Endodermal cell (in vitro differentiated cells): ENCODE results near the gene EFNA5. TPM values are rescaled to one million over a fixed set of nuclear protein-coding genes. Genes with fewer than 3 reads are reported as not detected.

ENCODE experiments used
- DNase-seq: peaks from one replicate; pipeline ENCODE4 v3.0.0-alpha.2; 2017
- H3K27ac ChIP-seq: 2 replicates; pipeline ENCODE4 v1.5.1; 2013; ENCODE audit warnings: mild to moderate bottlenecking, low read depth, low read length, moderate library complexity
- H3K27me3 ChIP-seq: 2 replicates; pipeline ENCODE4 v1.6.1; 2013; ENCODE audit warnings: mild to moderate bottlenecking, low read length, moderate library complexity; ENCODE audit not compliant: insufficient read depth, control insufficient read depth, poor library complexity, severe bottlenecking
- H3K36me3 ChIP-seq: 2 replicates; pipeline ENCODE4 v1.7.0; 2013; ENCODE audit warnings: mild to moderate bottlenecking, low read length, moderate library complexity; ENCODE audit not compliant: control insufficient read depth, insufficient read depth
- H3K4me1 ChIP-seq: one replicate; pipeline ENCODE4 v1.7.0; 2013; ENCODE audit warnings: low read length; ENCODE audit not compliant: control insufficient read depth, insufficient read depth
- H3K4me3 ChIP-seq: 2 replicates; pipeline ENCODE4 v1.5.1; 2013; ENCODE audit warnings: mild to moderate bottlenecking, low read length, moderate library complexity
- H3K9ac ChIP-seq: 2 replicates; pipeline ENCODE4 v1.6.1; 2013; ENCODE audit warnings: mild to moderate bottlenecking, low read length, moderate library complexity; ENCODE audit not compliant: poor library complexity, severe bottlenecking; ENCODE audit errors: extremely low read depth
- H3K9me3 ChIP-seq: 2 replicates; pipeline ENCODE4 v1.6.1; 2013; ENCODE audit warnings: mild to moderate bottlenecking, low read length, moderate library complexity; ENCODE audit not compliant: control insufficient read depth
- H3K27ac Mint-ChIP-seq: 2 replicates; pipeline ENCODE4 v1.8.0; 2020; ENCODE audit warnings: mixed read lengths
- H3K27me3 Mint-ChIP-seq: 2 replicates; pipeline ENCODE4 v1.8.0; 2021; ENCODE audit warnings: mild to moderate bottlenecking, mixed read lengths; ENCODE audit not compliant: insufficient read depth
- H3K36me3 Mint-ChIP-seq: 2 replicates; pipeline ENCODE4 v1.8.0; 2020; ENCODE audit warnings: low read depth, mixed read lengths
- H3K4me1 Mint-ChIP-seq: 2 replicates; pipeline ENCODE4 v1.8.0; 2020; ENCODE audit warnings: mixed read lengths
- H3K4me3 Mint-ChIP-seq: 2 replicates; pipeline ENCODE4 v1.8.0; 2020; ENCODE audit warnings: mild to moderate bottlenecking, moderate library complexity, mixed read lengths
- H3K9me3 Mint-ChIP-seq: 2 replicates; pipeline ENCODE4 v1.8.0; 2020; ENCODE audit warnings: mild to moderate bottlenecking, mixed read lengths
- WGBS, 2 experiments: methylation state at CpG; one replicate each; pipeline versions ENCODE4 v1.1.5 to v1.1.7; 2013; ENCODE audit warnings: missing lambda C conversion rate in 2 of 2, mixed read lengths in 1 of 2; ENCODE audit not compliant: insufficient coverage in 1 of 2, insufficient read length in 1 of 2; 5-methylcytosine and 5-hydroxymethylcytosine counted together
- total RNA-seq, 2 donors: library from RNA; stranded (reverse); fragmentation: NEBNext Ultra II Directional in 1 of 2; extraction: Animal tissue kit (Norgen Biotek cat#: 25700) in 1 of 2; gene quantifications; 2 replicates in 1 of 2; 3 replicates in 1 of 2; pipeline ENCODE4 v1.2.1, GENCODE V29; 2021
- TF ChIP-seq, protein P1 (sequence below): fragments of 200-600 bp; sonication (generic); conservative IDR thresholded peaks from 2 replicates; pipeline ENCODE4 v1.5.0; 2021; ENCODE audit warnings: antibody characterized with exemption, mild to moderate bottlenecking

Gene EFNA5
- total RNA-seq, 2 donors from 2014 or later = 53.3 to 63.1 TPM

- H3K27me3 Mint-ChIP-seq = no peaks in the 10 kb centered on the region
- H3K36me3 Mint-ChIP-seq = peaks cover 14% of the 10 kb centered on the region
- Histone ChIP-seq H3K36me3 (peaks cover 44% of the 10 kb centered on the region), H3K27me3 (no peaks in the 10 kb centered on the region), H3K4me1 (peaks cover 9% of the 10 kb centered on the region), H3K27ac (no peak overlapping the region), H3K9me3 (no peaks in the 10 kb centered on the region), H3K9ac (no peak overlapping the region), H3K4me3 (no peak overlapping the region)
- H3K9me3 Mint-ChIP-seq = no peaks in the 10 kb centered on the region
- no peak overlapping the region for H3K27ac Mint-ChIP-seq
- no peak for DNase-seq
- peaks cover 38% of the 10 kb centered on the region for H3K4me1 Mint-ChIP-seq
- 88% methylated on average over 1 of the region's 1 CpG; no CpG with 5 or more reads in 1 of the 2 experiments for WGBS, 2 experiments
- TF ChIP-seq, protein P1, sequence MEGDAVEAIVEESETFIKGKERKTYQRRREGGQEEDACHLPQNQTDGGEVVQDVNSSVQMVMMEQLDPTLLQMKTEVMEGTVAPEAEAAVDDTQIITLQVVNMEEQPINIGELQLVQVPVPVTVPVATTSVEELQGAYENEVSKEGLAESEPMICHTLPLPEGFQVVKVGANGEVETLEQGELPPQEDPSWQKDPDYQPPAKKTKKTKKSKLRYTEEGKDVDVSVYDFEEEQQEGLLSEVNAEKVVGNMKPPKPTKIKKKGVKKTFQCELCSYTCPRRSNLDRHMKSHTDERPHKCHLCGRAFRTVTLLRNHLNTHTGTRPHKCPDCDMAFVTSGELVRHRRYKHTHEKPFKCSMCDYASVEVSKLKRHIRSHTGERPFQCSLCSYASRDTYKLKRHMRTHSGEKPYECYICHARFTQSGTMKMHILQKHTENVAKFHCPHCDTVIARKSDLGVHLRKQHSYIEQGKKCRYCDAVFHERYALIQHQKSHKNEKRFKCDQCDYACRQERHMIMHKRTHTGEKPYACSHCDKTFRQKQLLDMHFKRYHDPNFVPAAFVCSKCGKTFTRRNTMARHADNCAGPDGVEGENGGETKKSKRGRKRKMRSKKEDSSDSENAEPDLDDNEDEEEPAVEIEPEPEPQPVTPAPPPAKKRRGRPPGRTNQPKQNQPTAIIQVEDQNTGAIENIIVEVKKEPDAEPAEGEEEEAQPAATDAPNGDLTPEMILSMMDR = no peak
- no peak overlapping the region for H3K4me3 Mint-ChIP-seq
Measured at GRCh38 chr5:107389775-107390148, 281.0 kb downstream of the EFNA5 start.

- no peaks in the 10 kb centered on the region for H3K27me3 ChIP-seq
- no peak overlapping the region for H3K4me3 ChIP-seq
- no peaks in the 10 kb centered on the region for H3K9me3 ChIP-seq
- no peak for DNase-seq
- H3K9ac ChIP-seq = no peak overlapping the region
- peaks cover 46% of the 10 kb centered on the region for H3K36me3 ChIP-seq
- H3K4me1 ChIP-seq = peaks cover 9% of the 10 kb centered on the region
- Mint-ChIP-seq H3K27ac (no peak overlapping the region), H3K4me3 (no peak overlapping the region), H3K27me3 (no peaks in the 10 kb centered on the region), H3K4me1 (peaks cover 34% of the 10 kb centered on the region), H3K36me3 (peaks cover 14% of the 10 kb centered on the region), H3K9me3 (no peaks in the 10 kb centered on the region)
- WGBS, 2 experiments = 86 to 89% methylated on average over 4 to 5 of the region's 5 CpGs
- H3K27ac ChIP-seq = no peak overlapping the region
- TF ChIP-seq, protein P1 = no peak
Measured at GRCh38 chr5:107389130-107389774, 281.5 kb downstream of the EFNA5 start.

DNA sequence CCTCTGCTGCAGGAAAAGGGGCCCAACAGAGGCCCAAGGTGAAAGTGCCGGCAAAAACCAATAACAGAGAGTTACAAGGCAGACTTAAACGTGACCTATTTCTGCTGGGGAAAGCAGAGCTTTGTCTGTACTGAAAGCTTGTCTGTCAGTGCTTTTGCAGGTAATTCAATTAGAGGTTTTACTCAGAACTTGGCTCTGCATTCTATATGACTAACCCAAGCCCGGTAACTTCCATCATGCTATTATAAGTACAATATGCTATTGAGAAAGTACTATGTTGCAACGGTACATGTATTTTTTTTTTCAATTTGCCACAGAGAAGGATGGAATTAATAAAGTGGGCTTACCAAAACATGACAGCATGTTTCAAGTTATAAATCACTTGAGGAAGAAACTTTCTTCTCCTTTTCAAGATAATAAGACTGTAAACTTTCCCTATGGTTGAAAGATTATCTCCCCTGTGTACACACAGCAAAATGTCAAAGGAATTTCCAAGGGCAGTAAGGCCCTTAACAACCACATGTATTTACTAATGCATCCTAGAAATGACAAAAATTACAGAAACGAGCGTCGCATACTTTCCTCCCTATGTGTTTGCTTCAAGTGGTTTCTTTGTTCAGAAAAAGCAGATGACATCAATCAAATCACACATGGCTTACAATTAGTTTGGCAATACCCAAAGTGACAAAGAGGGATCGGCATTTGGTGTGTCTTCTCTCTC, 282.4 kb downstream of the EFNA5 start:
- WGBS, 2 experiments = 45 to 73% methylated on average over 5 to 8 of the region's 8 CpGs
- Mint-ChIP-seq H3K36me3 (peaks cover 14% of the 10 kb centered on the region), H3K4me3 (no peak overlapping the region), H3K4me1 (peaks cover 29% of the 10 kb centered on the region), H3K27ac (no peak overlapping the region), H3K9me3 (no peaks in the 10 kb centered on the region), H3K27me3 (no peaks in the 10 kb centered on the region)
- TF ChIP-seq, protein P1 = no peak
- no peak overlapping the region for H3K4me3 ChIP-seq
- no peak overlapping the region for H3K9ac ChIP-seq
- no peak overlapping the region for H3K27ac ChIP-seq
- H3K4me1 ChIP-seq = peaks cover 9% of the 10 kb centered on the region
- DNase-seq = peak; percentile 59
- no peaks in the 10 kb centered on the region for H3K27me3 ChIP-seq
- no peaks in the 10 kb centered on the region for H3K9me3 ChIP-seq
- H3K36me3 ChIP-seq = peaks cover 56% of the 10 kb centered on the region
